Activated CD4-positive, alpha-beta T cell treated with anti-CD3 and anti-CD28 coated beads for 24 hours (primary cell): ENCODE data around the gene HIF1A.
"Not testable (repeated sequence)": the region's sequence is repeated elsewhere in the genome, so short reads cannot be mapped to it uniquely, and the experiment has no call there.

Experiments used
- DNase-seq, 2 donors: peaks; one replicate each; pipeline ENCODE4 v3.0.0-alpha.2; 2020; ENCODE audit warnings: low read depth in 2 of 2

HIF1A gene

GRCh38 chr14:61747342-61747741, 52.0 kb downstream of the HIF1A start:
- no peak for DNase-seq

GRCh38 chr14:61749264-61749663, 54.0 kb downstream of the HIF1A start:
- no peak for DNase-seq

- DNase-seq, result no peak
Observed at GRCh38 chr14:61749867-61750266, 54.6 kb downstream of the HIF1A start.

GRCh38 chr14:61750708-61751474, 55.6 kb downstream of the HIF1A start:
- DNase-seq, result peak; percentile 56 to 83

- DNase-seq, result no peak
Observed at GRCh38 chr14:61751475-61751989, 56.2 kb downstream of the HIF1A start.

GRCh38 chr14:61752626-61753025, 57.3 kb downstream of the HIF1A start:
- DNase-seq, result no peak

- DNase-seq, result no peak
Observed at GRCh38 chr14:61753631-61754030, 58.3 kb downstream of the HIF1A start.

- no peak for DNase-seq
Observed at GRCh38 chr14:61754627-61755381, 59.5 kb downstream of the HIF1A start.

- not testable (repeated sequence) for DNase-seq
Observed at GRCh38 chr14:61755382-61755742, 60.0 kb downstream of the HIF1A start.

- DNase-seq, result no peak
Observed at GRCh38 chr14:61756135-61756534, 60.8 kb downstream of the HIF1A start.

- no peak for DNase-seq
Observed at GRCh38 chr14:61759878-61760277, 64.6 kb downstream of the HIF1A start.

GRCh38 chr14:61761557-61761956, 66.2 kb downstream of the HIF1A start:
- no peak for DNase-seq

GRCh38 chr14:61761959-61762786, 66.9 kb downstream of the HIF1A start, which contains the start of gene SNAPC1:
TSS of gene SNAPC1 (plus strand) at chr14:61762420. CDS start at chr14:61762461, 41 bp downstream.
- peak; percentile 93 to 97 for DNase-seq

- no peak for DNase-seq
Observed at GRCh38 chr14:61764342-61765122, 69.2 kb downstream of the HIF1A start.

GRCh38 chr14:61765225-61765943, 70.1 kb downstream of the HIF1A start:
- no peak for DNase-seq

- no peak for DNase-seq
Observed at GRCh38 chr14:61766151-61766550, 70.8 kb downstream of the HIF1A start.

- no peak for DNase-seq
Observed at GRCh38 chr14:61768240-61768639, 72.9 kb downstream of the HIF1A start.

- DNase-seq, result no peak
Observed at GRCh38 chr14:61769893-61770292, 74.6 kb downstream of the HIF1A start.

GRCh38 chr14:61774861-61775260, 79.5 kb downstream of the HIF1A start:
- DNase-seq, result no peak

- no peak for DNase-seq
Observed at GRCh38 chr14:61780125-61780524, 84.8 kb downstream of the HIF1A start.

- DNase-seq, result no peak
Observed at GRCh38 chr14:61797309-61797708, 102.0 kb downstream of the HIF1A start.
